MCF 10A (cell line): ENCODE data around the gene KIAA0825. TPM values are rescaled to one million over a fixed set of nuclear protein-coding genes. Genes with fewer than 3 reads are reported as not detected.
A peak's percentile ranks its signal among the peaks of the same experiment; 100 is the strongest.

Source experiments
- BruUV-seq: library from RNA; stranded (reverse); fragments of 400-500 nt; replicated peaks from 2 replicates; lab custom pipeline; 2021; lab: Mats Ljungman, UMichigan
- CTCF ChIA-PET: fragments of 300-600 bp; sonication (Branson Sonifier 250); formaldehyde crosslinking; extraction: SDS; loops from one replicate; lab custom pipeline; 2021; ENCODE audit warnings: antibody characterized with exemption, inconsistent platforms; lab: Yijun Ruan, JAX
- POLR2A ChIA-PET: fragments of 300-600, 350-650 bp; sonication (Branson Sonifier 250); formaldehyde crosslinking; extraction: SDS; loops from one replicate; lab custom pipeline; 2020; ENCODE audit warnings: antibody characterized with exemption, inconsistent platforms; lab: Yijun Ruan, JAX
- DNase-seq: peaks from one replicate; pipeline ENCODE4 v3.0.0-alpha.2; 2018; ENCODE audit not compliant: unreplicated experiment
- H3K27ac Mint-ChIP-seq: one replicate; pipeline ENCODE4 v1.8.0; 2022; ENCODE audit warnings: mild to moderate bottlenecking, low read depth, mixed read lengths; ENCODE audit not compliant: unreplicated experiment
- H3K27me3 Mint-ChIP-seq: one replicate; pipeline ENCODE4 v1.8.0; 2022; ENCODE audit warnings: mixed read lengths; ENCODE audit not compliant: insufficient read depth, unreplicated experiment
- H3K36me3 Mint-ChIP-seq: one replicate; pipeline ENCODE4 v1.8.0; 2022; ENCODE audit warnings: mild to moderate bottlenecking, moderate library complexity, mixed read lengths; ENCODE audit not compliant: insufficient read depth, unreplicated experiment
- H3K4me1 Mint-ChIP-seq: one replicate; pipeline ENCODE4 v1.8.0; 2022; ENCODE audit warnings: mixed read lengths; ENCODE audit not compliant: insufficient read depth, unreplicated experiment
- H3K4me3 Mint-ChIP-seq: one replicate; pipeline ENCODE4 v1.8.0; 2022; ENCODE audit warnings: mild to moderate bottlenecking, moderate library complexity, mixed read lengths; ENCODE audit not compliant: unreplicated experiment
- H3K9me3 Mint-ChIP-seq: one replicate; pipeline ENCODE4 v1.8.0; 2022; ENCODE audit warnings: mixed read lengths; ENCODE audit not compliant: unreplicated experiment
- CTCF ChIP-seq: fragments of 200-600 bp; IDR thresholded peaks from one replicate; pipeline ENCODE4 v1.8.0; 2022; ENCODE audit warnings: antibody characterized with exemption, mild to moderate bottlenecking; ENCODE audit not compliant: unreplicated experiment
- intact Hi-C: fragments of 100-400 bp; cut with micrococcal nuclease; formaldehyde crosslinking; loops from 2 replicates; pipeline ENCODE4 v1.14.1; 2022
- total RNA-seq: library from RNA; stranded (reverse); gene quantifications from 2 replicates; pipeline ENCODE4 v1.2.3, GENCODE V29; 2022

The KIAA0825 gene
- total RNA-seq, 1 experiment from 2014 or later, result 2.1 TPM

DNA sequence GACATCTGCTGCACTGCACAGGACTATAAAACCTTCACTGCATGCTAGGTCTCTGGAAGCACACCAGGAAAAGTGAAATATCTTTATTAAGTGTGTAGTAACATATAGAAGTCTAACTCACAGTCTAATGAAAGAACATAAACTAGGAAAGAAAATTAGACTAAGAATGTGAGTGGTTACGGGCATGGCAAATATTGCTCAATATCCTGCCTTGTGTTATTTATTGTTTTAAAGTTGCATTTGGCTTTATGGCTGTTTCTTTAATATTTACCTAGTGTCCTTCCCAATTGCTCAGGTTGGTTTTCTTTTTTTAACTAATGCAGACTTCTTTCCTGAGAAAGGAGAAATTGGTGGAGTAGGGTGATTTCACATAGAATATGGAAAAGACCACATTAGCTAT lies 342.4 kb downstream of the KIAA0825 start:
- Mint-ChIP-seq H3K27ac (no peak overlapping the region), H3K27me3 (no peaks in the 10 kb centered on the region), H3K9me3 (no peaks in the 10 kb centered on the region), H3K36me3 (no peaks in the 10 kb centered on the region), H3K4me1 (peaks cover 5% of the 10 kb centered on the region), H3K4me3 (no peak overlapping the region)
- BruUV-seq, result no TSS peak
- no peak for TF ChIP-seq CTCF
- DNase-seq, result peak; percentile 16
- CTCF ChIA-PET, result no interaction called here
- intact Hi-C loops, result no loop called here
- POLR2A ChIA-PET, result no interaction called here

DNA sequence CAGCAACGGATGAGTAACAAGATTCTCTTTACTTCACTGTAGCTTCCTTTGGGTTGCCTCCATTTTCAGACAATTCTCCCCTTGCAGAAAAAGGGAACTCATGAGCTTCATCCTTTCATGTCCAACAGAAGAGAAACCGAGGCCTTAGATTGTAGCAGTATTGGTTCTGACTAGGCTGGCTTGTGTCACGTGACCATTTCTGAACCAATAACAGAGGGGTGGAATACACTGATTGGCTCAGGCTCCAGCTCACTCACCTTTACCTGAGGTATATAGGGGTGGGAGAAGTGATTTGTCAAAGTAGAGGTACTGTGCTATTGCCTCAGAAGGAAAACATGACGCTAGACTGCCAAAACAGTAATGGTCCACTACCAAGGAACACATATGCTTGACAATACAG lies 343.7 kb downstream of the KIAA0825 start:
- DNase-seq, result no peak
- Mint-ChIP-seq H3K4me1 (peaks cover 5% of the 10 kb centered on the region), H3K4me3 (no peak overlapping the region), H3K27ac (no peak overlapping the region), H3K36me3 (no peaks in the 10 kb centered on the region), H3K9me3 (peaks cover 3% of the 10 kb centered on the region), H3K27me3 (no peaks in the 10 kb centered on the region)
- no peak for TF ChIP-seq CTCF
- intact Hi-C loops, result no loop called here
- no TSS peak for BruUV-seq
- ChIA-PET CTCF (no interaction called here), POLR2A (no interaction called here)

DNA sequence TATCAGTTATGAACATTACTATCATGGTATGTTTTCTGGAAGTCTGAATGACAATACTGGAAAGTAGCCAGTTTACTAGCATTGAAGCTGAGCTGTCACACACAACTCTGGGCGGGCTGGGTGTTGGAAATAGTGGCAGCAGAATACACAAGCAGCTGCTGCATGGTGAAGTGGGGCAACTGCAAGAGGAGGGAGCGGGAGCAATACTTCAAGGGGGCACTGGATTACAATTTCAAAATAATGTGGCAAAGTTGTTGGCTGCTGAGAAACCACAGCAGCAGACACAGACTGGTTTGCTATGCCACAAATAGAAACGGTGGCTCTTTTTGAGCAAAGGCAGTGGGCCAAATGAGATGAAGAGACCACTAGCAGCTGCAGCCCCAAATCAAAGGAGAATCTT lies 350.2 kb downstream of the KIAA0825 start:
- BruUV-seq, result no TSS peak
- ChIA-PET POLR2A (no interaction called here), CTCF (no interaction called here)
- H3K27ac Mint-ChIP-seq, result no peak overlapping the region
- H3K4me3 Mint-ChIP-seq, result no peak overlapping the region
- intact Hi-C loops, result no loop called here
- no peak for TF ChIP-seq CTCF
- H3K36me3 Mint-ChIP-seq, result no peaks in the 10 kb centered on the region
- H3K27me3 Mint-ChIP-seq, result no peaks in the 10 kb centered on the region
- peaks cover 12% of the 10 kb centered on the region for H3K9me3 Mint-ChIP-seq
- DNase-seq, result no peak
- H3K4me1 Mint-ChIP-seq, result no peaks in the 10 kb centered on the region

- H3K4me3 Mint-ChIP-seq, result no peak overlapping the region
- no peaks in the 10 kb centered on the region for H3K4me1 Mint-ChIP-seq
Observed at GRCh38 chr5:94267350-94267899, 351.0 kb downstream of the KIAA0825 start.

More at GRCh38 chr5:94267350-94267899, 351.0 kb downstream of the KIAA0825 start:
- no TSS peak for BruUV-seq
- Mint-ChIP-seq H3K9me3 (peaks cover 12% of the 10 kb centered on the region), H3K36me3 (no peaks in the 10 kb centered on the region), H3K27me3 (no peaks in the 10 kb centered on the region), H3K27ac (no peak overlapping the region)
- no peak for DNase-seq
- CTCF ChIA-PET, result no interaction called here
- intact Hi-C loops, result no loop called here
- POLR2A ChIA-PET, result no interaction called here
- TF ChIP-seq CTCF, result no peak
